ENCODE results near the gene C10orf71.

The C10orf71 gene, protein sequence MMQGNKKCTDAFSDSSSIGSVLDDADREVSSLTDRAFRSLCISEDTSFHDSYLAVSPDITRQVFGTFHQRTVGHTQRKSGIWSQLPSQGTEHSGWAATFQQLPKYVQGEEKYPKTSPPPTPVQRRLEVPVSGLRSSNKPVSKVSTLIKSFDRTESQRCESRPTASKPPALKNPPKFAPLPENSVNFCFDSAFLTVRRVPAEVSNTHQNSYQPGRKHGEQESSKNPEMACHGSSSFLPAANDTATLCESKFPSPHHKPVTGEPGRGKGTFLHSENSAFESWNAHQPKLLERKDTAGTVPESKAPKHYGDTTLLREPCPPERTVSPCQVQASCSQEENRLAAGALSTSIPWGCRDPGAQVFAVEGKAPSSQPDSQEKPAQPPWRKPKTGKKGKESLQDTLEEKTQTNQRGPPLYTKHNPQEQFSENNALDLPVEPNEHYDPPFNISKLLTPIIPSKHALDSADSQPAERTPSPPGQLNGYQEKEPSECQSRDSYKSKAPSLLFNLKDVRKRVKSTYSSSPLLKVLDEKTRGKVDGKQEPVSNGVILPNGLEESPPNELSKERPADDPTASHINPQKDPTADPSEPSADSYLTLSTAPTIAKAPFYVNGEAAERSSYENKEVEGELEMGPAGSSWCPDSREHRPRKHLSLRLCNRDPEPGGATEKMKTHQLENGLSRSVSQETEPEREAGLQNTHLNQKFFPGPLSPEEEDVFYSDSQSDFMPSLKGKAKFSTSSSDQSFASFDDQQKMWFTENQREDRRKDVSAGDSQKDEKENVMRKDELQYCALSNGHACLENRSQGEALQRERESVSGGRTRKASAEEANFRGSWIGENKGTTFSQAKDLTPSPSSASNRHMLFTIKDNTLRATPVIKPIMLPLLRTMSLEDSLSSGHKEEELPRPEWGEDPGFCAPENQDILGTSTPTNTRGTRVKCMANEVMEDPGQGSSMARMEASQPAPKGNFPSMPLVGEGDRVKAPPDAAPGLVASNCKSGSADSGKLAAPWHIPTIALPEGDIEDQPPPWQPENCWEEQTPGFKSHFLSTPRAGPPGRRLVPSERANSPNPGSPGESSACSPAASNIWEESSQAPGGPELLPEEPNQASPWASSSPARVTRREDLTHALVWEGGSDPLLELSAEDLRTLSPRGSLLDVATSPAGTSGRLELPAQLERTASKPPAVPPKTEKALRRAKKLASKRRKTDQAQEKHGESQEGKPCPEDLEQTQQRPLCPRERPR (N-terminal part only)
- 0 reads per million in 2 donors for total RNA-seq

GRCh38 chr10:49298983-49299815, at the start of gene C10orf71:
Gene C10orf71 (plus strand): TSS chr10:49299170. CDS start chr10:49322546, 23,376 bp downstream.
- no peak for DNase-seq

DNA sequence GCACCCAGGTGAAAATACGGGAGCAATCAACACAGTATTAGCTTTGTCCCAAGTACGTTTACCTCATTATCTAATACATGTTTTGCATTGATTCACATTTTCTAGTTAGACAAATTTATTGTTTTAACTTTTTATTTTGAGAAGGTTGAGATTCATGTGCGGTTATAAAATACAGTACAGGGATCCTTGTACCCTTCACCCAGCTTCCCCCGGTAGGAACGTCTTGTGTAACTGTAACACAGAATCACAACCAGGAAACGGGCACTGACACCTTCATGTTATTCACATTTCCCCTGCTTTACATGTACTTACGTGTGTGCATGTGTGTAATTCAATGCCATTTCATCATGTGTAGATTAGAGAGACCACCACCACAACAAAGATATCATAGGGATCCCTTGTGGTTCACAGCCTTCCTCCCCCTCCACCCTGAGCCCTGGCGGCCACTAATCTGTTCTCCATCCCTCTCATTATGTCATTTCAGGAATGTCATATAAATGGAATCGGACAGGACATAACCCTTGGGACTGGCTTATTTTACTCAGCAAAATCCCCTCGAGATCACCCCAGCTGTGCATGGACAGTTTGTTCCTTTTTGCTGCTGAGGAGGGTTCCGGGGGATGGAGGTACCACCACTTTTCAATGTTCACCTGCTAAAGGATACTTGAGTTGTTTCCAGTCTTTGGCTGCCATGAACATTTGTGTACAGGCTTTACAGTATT, 46.5 kb upstream of the C10orf71 start:
- no peak for DNase-seq

DNA sequence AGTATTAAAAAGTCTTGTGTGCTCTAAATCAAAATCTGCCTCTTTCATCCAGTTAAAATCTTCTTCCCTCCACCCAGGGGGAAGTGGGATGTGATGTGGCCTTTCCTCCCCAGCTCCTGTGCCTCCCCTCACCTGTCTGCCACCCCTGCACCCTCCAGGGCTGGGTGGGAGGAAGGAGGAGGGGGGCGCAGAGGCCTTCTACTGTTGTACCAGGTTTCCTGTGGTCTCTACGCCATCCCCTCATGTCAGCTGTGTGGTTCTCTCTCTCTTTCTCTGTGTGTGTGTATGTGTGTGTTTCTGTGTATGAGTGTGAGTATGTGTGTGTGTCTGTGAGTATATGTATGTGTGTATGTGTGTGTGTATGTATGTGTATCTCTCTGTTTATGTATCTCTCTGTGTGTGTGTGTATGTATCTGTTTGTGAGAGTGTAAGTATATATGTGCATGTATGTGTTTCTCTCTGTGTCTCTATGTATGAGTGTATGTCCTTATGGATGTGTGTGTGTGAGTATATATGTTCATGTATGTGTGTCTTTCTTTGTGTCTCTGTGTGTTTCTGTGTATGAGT, 45.5 kb upstream of the C10orf71 start:
- no peak for DNase-seq

DNA sequence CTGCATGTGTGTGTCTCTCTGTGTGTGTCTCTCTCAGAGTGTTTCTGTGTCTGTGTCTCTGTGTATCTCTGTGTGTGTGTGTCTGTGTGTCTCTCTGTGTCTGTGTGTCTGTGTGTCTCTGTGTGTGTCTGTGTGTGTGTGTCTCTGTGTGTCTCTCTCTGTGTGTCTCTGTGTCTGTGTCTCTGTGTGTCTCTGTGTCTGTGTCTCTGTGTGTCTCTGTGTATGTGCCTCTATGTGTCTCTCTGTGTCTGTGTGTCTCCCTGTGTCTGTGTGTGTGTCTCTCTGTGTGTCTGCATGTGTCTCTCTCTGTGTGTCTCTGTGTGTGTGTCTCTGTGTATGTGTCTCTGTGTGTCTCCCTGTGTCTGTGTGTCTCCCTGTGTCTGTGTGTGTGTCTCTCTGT, 44.8 kb upstream of the C10orf71 start:
- DNase-seq: no peak

DNA sequence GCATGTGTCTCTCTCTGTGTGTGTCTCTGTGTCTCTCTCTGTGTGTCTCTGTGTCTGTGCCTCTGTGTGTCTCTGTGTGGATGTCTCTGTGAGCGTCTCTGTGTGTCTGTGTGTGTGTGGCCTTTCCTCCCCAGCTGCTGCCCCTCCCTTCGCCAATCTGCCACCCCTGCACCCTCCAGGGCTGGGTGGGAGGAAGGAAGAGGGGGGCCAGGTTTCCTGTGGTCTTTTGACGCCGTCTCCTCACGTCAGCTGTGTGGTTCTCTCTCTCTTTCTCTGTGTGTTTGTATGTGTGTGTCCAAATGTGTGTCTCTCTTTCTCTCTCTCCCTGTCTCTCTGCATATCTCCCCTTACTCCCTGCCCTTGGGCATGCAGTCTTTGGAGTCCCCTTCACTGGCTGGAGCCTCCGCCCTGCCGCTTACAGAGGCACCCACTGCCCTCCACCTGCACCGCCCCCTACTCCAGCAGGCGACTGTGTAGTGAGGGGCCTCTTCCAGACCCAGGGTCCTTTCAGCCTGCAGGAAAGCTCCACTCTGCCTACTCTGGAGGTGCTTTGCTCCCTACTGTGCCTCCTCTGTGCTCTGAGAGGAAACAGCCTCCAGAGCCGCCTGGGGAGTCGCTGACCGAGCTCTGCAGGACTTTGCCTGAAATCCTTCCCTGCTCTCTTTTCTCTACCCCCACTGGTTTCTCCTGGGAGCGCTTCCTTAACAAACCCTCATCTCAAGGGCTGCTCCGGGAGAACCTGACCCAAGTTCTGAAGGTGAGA, 44.2 kb upstream of the C10orf71 start:
- DNase-seq: no peak

DNA sequence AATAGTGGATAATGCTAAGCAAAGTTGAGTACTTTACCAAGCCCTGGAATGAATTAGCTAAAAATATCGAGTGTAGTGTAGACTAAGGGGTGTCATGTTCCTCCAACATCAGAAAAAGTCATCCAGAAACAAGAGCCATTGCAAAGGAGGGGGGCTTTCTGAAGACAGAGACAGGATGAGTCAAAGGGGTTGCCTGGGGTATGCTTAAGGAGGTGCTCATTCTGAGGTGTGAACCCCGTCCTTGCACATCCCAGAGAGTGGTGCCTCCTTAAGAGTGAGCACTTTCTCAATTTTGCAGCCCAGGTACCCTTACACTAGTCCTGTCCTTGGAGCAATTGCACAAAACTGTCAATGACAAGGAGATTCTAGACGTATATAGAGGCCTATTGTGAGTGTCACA, 43.1 kb upstream of the C10orf71 start:
- DNase-seq: no peak

DNA sequence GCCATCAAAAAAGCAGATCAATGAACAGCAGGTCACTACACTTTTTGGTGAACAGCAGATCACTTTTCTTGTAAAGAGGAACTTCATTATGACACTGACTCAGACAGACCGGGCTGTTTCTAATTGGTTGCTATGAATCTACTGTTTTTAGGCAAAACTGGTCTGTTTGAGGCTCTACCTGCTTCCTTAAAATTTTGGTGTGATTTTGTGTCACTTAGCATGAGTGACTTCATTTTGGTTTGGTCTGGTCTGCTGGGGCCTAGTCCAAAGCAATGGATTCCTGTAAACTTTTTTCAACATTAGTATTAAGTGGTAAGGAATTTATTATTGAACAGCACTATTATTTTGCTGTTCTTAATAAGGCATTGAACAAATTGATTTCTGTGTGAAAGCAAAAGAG, 41.8 kb upstream of the C10orf71 start:
- no peak for DNase-seq

GRCh38 chr10:49257626-49258349, 41.2 kb upstream of the C10orf71 start:
- no peak for DNase-seq

- no peak for DNase-seq
These were observed 40.7 kb upstream of the C10orf71 start for GRCh38 chr10:49258350-49258683.

- DNase-seq: no peak
These were observed 38.2 kb upstream of the C10orf71 start for GRCh38 chr10:49260644-49261296.

GRCh38 chr10:49263591-49263990, 35.4 kb upstream of the C10orf71 start:
- DNase-seq: no peak

DNA sequence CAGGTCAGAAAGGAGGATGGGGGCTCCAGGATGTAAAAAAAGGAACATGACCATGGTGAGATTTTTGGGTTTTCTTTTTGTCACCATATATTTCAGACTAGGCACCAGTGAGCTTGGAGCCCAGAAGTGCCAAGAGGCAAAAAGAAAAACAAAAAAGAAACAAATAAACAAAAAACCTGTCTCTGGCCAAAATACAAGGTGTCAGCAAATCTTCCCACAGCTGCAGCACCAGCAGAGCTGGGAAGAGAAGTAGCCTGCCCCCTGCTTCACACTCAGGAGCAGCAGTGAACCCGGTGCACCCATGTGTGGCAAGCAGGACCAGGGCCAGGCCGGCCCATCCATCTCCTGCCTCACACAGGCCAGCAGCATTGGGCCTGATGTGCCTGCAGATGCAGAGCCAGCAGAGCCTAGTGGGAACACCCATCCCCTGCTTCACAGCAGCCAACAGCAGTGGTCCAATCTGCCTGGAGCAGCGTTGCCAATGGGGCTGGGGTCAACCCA, 34.7 kb upstream of the C10orf71 start:
- no peak for DNase-seq

- no peak for DNase-seq
These were observed 33.1 kb upstream of the C10orf71 start for GRCh38 chr10:49265885-49266284.

- no peak for DNase-seq
These were observed 30.8 kb upstream of the C10orf71 start for GRCh38 chr10:49268185-49268584.

- no peak for DNase-seq
These were observed 29.4 kb upstream of the C10orf71 start for GRCh38 chr10:49269523-49269922.

GRCh38 chr10:49270565-49270964, 28.4 kb upstream of the C10orf71 start:
- DNase-seq: no peak

DNA sequence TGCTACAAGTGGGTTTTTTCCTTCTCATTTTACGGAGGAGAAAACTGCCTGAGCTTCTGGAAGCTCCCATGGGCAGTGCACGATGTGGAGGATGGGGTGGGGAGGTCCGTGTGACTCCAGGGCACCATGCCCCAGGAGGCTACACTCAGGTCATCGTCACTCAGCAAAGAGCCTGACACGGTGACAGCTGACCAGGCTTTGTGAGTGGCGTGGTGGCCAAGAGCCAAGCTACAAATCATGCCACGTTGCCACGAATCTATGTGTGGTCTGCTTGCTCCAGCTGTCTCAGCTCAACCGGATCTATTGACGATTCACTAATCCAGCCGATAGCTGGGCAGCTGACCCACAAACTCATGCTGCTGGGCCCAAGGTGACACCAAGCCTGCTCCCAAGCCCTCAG, 27.6 kb upstream of the C10orf71 start:
- DNase-seq: no peak

- no peak for DNase-seq
These were observed 26.5 kb upstream of the C10orf71 start for GRCh38 chr10:49272251-49273081.

All from T-helper 9 cell (primary cell).